HG02973 (cell line): Measurements from ENCODE around the gene HOXC9.

ENCODE experiments used
- ATAC-seq: cut with Tn5 transposase; IDR thresholded peaks from one replicate; pipeline ENCODE4 v1.9.1; 2021; ENCODE audit warnings: moderate library complexity; ENCODE audit not compliant: unreplicated experiment

Gene HOXC9

DNA sequence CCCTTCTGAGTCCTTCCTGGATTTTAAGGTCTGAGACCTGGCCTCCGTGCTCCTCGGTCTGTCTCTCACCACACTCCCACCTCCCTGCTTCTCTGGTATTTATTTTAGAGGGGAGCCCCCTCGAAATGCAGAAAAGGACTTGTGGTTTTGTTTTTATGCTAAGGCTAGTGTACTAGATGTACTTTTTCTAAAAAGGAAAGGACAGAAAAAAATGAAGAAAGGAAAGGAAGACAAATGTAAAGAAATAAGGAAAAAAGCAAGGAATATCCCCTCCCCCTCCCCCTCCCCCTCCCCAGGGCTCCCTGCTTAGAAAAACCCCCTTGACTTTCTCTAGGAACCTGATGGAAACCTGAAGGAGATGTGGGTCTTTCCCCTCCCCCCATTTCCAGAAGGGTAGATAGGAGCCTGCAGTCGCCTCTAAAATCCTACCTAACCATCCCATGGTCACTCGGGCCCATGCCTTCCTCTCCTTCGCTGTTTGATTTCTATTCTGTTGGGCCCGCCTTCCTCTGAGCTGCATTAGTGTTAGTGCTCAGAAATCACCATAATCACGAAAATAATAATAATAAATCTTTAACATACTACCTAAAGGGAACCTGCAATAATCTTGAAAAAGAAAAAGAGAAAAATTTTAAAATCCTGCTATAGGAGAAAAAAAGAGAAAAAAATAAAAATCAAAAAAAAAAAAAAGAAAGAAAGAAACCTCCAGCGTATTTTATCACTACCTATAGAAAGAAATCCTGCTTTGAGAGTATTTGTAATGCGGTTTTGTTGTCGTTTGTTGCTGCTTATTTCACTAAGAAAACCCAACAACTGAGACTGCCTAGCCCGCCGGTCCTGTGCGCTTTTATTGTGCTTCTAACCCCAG is 11.9 kb downstream of the HOXC9 start:
- ATAC-seq, result no peak

DNA sequence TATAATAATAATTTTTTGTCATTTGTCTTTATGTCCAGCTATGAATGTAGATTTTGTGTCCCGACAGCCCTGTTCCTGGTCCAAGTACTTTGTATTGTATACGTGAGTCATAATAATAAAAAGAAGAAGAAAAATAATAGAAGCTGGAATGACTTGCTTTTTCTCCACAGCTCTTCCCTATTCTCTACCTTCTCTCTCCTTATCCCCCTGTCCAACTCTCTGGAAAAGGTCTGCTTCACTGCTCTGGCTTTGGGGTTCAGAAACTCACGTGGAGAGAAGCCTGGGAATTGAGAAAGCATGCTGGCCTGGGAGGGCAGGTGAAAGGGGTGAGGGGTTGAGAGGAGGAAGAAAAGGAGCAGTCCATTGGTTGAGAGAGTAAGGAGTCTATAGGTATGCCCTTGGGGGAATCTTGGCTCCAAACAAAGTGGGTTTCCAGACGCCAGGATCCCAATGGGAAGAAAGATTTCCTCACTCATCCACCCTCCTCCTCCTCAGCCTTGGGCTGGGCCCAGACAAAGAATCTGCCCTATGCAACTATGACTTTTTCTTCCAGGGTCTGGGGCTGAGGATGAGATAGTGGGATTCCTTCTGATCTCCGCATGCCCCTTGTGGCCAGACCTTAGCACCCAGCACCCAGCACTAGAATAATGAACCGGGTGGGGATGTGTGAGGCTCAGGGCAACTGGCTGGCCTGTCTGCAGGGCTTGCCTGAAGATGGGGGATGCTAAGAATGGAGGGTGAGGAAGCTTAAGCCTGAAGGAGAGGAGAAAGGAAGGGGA is 12.9 kb downstream of the HOXC9 start:
- no peak for ATAC-seq

DNA sequence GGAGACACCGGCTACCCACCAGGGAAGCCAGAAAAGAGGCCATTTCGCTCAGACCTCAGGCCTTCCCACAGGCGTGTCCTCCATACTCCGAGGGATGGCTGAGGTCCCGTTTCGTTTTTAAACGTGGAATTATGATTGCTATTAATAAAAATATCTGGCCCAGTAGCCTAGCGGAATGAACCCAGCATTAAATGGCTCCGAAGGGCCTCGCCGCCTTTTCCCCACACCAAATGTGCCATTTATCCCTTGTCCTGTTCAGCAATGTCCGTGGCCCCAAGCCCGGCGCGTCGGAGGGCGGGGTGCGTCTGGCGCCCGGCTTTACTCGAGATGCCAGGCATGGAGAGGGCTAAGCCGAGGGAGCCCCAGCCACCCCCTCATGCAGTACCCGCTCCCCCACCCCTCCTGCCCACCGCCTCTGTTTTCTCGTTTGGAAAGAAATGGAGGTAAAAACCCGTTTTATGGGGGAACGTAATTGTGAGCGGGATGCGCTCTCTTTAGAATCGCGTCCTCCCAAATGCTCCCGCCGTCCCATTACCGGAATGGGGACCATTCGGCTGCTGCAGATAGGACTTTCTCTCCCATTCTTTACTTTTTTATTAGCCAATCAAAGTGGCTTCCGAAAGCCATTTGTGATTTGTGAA is 14.5 kb downstream of the HOXC9 start:
- ATAC-seq, result no peak

DNA sequence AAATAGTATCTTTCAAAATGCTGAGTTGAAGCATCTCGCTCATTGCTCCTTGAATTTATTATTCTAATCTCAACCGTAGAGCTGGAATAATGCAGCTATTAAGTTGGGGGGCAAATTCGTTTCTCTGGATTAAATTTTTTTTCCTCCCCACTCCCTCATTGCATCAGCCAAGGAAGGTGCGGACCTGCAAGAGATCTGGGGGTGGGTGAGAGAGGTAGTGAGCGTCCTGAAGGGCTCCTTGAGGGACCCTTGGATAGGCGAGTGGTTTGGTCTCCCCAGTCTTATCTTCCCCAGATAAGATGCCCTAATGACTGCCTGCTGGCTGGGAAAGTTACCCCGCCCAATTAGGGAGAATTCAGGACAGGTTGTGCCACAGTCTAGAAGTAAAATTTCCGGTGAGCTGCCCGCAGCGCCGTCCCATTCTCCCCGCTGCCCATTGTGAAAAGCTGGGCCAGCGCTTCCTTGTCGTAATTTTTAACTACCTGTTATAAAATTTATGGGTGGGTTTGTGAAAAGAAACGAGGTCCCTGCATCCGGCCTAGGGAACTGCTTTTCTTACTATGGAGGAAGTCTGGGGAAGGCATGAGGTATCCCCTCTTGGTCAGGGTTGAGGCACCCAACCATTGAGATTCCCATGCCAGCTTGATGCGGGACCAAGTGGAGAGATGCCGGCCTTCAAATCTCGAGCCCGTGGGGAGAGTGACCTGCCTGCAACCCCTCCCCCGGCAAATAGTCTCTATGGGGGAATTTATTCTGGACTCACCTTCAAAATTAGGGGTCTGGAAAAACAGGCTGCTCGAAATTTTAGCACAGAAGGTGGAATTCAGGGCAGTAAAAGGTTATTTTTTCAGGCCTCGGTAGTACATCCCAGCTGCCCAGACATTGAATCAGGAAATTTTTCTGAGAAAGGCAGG is 15.3 kb downstream of the HOXC9 start:
- ATAC-seq, result no peak

DNA sequence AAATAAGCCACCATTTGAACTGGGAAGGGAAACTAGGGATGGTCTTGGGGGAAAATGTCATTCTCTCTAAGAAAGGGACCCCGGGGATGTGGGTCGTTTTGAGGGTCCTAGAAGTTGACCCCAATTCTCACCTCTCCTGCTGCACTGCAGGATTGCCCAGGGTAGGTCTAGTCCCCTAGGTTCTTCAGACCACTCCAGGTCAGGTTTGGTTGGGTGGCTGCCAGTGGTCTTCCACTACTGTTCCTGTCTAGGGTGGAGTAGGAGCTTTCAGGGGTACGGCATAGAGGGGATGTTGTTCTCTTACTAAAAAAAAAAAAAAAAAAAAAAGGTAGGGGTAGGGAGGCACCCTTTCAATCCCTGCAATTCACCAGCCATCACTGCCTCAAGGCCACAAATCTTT is 16.1 kb downstream of the HOXC9 start:
- no peak for ATAC-seq

DNA sequence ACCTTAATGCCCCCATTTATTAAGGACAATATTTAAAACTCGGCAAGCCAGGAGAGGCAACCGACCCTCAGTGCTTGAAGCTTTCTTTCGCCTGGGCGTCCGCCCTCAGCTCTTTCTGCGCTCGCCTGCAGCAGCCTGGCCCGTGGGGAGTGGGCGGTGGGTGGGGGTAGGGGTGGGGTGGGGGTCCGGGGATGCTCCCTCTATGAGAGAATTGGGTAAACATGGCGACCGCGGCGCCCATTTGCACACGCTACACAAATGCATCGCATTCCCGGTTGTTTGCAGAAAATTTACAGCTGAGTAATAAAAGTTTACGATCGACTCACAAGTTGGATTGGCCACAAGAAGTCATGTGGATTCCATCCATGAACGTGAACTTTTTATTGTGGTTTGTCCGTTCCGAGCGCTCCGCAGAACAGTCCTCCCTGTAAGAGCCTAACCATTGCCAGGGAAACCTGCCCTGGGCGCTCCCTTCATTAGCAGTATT is 16.6 kb downstream of the HOXC9 start:
- no peak for ATAC-seq

DNA sequence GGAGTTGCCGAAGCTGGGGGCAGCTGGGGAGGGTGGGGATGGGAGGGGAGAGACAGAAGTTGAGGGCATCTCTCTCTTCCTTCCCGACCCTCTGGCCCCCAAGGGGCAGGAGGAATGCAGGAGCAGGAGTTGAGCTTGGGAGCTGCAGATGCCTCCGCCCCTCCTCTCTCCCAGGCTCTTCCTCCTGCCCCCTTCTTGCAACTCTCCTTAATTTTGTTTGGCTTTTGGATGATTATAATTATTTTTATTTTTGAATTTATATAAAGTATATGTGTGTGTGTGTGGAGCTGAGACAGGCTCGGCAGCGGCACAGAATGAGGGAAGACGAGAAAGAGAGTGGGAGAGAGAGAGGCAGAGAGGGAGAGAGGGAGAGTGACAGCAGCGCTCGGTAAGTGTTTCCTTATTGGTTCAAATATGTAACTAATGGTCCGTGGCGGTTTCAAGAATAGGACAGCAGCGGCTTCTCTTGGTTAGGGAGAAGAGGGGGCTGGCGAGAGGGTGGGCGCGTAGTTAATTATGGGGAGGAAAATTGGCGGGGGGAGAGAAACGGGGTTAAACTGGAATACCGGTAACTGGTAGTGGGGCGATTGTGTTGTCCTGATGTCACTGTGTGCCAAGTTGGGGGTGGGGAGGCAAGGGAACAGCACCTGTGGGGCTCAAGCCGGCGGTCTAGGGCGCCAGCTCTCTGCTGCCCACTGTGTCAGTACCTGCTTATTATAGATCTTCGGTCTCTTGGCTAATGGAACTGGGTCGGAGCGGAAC is 17.2 kb downstream of the HOXC9 start:
- peak; percentile 34 for ATAC-seq

DNA sequence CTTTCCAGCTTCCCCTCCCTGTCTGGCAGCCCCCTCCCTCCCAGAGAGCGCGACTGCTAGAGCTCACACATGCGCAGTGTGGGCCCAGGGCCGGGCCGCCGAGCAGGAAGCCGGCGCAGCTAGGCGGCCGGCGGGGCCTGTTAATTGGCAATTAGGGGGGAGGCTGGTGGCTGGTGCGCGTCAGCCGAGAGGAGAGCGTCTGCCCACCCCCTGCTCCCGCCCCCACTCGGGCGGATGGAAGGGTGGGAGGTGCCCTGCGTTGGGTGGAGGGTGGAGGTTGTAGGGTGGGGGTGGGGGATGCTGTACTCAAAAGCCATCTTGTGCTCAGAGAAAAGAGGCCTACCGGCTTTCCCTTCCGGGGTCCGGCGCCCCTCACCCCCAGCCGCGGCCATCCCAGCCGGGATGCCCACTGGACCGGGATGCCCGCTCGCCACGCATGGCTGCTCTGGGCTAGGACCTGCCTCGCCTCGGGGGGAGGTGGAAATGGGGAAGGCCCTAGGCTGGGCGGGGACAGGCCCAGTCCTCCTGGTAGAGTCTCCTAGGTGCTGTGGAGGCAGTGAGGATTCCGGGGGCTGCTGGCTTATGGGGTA is 18.0 kb downstream of the HOXC9 start:
- peak; percentile 56 for ATAC-seq

DNA sequence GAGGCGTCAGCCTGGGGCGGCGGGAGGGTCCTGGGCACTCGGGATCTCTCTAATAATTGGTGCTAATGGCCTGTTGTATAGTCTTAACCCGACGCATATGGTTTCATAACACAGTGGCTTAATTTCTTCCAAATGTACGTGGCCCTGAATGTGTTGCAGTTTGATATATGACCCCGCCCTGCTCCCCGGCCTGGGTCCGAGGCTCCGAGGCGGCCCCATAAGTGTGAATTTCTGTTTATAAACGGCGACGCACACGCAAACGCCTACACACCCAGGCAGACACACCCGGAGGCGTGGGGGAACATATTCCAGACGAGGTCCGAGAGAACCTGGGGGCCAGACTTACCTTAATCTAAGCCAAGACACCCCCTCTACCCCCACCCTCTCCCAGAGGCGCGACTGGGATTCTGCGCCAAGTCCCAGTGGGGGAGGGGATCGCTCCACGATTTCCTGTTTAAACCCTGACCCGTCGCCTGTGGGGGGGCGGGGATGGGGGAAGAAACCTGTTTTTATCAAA is 18.6 kb downstream of the HOXC9 start:
- ATAC-seq, result no peak

DNA sequence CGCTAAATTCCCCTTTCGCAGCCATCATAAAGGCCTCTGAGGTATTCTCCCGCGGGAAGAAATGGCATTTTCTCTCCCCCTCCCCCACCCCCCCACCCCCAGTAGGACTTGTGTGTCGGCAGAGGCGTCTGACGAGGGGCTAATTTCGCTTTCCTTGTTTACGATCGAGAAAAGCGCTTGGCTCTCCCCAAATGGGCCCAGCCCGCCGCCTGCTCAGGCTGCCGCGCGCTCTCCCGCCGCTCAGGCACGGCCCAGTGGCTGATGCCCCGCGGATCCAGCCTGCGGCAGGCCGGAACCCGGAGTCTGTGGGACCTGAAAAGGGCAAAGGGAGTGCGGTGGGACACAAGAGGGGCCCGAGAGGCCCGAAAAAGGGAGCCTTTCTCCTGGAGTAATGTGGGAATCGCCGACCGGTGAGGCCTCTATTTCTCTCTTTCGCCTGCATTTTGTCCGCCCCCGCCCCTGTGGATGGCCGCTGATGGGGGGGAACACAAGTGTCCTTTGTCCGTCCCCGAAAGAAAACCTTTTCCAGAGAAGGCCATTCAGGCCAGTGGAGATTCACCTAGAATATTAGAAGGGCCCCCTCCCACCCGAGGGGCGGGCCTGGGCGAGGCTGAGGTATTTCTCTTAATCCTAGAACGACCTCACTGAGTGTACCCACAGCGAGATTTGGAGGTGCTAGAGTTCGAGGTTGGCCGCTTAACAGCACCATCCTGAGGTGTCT is 19.3 kb downstream of the HOXC9 start:
- ATAC-seq, result no peak

DNA sequence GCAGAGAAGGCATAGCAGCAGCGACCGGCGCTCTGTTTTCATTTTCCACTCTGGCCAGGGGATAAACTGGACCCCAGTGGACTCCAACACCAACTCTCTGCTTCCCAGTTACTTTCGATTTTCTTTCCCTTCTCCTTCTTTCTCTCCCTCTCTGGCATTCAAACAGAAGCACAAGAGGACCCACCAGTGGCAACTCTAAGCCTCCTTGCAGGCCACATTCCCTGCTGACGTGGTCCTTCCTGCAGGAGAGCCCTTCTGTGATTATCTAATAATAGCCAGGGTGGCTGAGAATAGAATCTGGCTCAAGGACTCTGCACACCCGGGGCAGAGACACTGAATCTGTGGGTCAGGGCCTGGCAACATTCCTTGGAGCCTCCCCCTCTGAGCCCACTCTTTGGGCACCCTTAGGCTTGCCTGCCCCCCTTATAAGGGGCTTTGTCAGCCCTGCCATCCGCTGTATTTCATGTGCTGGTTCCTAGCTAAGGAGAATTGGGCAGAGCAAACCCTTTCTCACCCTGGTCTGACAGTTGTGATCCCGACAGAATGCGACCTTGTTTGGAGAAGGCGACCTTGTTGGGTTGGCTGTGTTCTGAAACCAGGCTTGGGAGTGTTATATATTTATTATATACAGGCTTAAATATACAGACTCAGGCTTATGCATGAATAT is 20.1 kb downstream of the HOXC9 start:
- no peak for ATAC-seq

DNA sequence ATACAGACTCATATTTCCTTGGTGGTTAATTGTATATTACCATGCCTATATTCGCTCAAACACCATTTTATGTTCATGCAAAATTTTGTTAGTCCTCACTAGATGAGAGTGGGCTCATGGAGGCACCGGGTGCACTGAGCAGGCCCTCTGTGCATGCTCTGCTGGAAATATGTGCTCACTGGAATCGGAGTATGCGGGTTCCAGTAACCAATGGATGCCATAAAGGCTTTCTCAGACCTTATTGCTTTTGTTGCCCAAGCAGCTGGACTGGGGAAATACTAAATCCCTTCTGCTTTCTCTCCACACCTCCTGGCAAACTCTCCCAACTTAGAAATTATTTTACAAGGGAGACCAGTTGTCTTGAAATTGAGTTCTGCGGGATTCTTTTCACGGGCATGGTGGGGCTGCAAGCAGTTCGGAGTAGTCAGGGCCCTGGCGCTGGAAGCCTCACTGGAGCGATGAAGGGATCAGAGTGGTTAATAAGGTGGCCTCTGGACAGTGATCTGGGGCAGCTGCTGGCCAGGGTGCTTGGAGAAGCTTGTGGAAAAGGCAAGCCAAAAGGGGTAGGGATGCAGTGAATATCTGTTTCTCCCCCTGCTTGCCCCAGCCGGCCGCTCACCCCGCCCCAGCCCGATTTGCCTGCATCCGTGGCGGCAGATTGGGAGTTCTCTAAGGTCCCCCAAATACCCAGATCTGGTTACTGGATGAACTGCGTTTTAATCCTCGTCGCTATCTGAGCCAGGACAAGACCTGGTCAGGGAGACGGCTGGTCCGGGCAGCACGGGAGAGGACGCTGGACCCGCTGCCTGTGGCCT is 20.8 kb downstream of the HOXC9 start:
- no peak for ATAC-seq

DNA sequence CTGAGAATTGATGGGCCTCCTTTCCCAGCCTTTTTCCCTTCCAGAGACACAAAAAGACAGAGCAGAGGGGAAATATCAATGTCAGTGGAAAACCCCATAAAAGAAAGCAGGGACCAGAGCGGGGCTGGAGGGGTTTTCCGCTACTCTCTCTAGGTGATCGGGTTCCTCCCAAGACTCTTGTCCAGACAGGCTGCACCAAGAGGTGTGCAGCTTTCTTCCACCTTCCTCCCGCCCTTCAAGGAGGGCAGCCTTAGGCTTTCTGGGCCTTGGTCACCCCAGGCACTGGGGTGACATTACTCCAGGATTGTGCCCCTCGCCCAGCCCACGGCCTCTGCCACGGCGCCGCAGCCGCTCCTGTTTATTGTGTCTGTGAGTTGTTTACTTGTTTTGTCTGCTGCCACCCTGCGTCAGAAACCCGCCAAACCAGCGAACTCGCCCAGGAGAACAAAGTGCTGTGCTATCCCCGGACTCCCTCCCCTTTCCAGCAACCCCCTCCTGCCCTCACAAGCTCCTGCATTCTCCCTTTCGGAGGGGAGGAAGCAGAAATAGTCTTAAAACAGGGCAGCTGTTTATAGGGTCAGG is 21.6 kb downstream of the HOXC9 start:
- no peak for ATAC-seq

DNA sequence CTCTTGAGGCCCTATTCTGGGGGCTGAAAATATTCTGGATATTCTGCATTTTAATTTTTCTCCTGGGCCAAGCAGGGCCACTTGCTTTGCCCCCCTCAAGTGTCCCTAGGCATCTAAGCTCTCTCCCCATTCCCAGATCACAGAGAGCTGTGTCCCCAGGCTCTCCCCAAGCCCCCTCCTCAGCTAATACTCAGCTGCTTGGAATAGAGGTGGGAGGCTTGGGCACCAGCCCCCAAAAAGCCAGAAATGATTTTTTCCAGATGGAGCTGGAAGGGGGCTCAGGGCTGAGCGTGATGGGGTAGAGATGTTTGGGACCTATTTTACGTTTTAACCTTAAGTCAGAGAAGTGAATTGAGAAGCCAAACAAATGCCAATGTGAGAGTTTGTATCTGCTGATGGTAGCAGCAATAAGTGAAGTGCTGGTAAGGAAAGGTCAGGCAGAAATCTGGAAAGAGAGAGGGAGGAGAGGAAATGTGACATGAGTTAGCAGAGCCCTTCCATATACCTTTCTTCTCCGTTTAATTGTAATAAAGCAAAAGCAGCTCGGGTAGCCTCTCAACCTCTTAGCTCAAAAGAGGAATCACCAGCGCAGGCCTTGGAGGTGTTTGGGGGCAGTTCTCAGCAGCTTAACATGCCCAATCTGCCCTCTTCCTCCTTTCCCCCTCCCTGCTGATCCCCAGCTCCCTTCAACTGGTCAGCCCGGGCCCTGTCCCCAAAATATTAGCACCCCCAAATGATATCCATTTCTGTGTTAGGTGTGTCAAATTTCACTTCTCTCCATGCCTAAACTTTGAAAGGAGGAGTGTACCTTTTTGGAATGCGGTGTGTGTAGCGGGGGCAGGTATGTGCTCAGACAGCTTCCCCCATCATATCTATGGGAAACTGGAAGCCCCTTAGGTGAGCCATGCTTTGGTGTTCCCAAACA is 23.3 kb downstream of the HOXC9 start:
- ATAC-seq, result no peak

DNA sequence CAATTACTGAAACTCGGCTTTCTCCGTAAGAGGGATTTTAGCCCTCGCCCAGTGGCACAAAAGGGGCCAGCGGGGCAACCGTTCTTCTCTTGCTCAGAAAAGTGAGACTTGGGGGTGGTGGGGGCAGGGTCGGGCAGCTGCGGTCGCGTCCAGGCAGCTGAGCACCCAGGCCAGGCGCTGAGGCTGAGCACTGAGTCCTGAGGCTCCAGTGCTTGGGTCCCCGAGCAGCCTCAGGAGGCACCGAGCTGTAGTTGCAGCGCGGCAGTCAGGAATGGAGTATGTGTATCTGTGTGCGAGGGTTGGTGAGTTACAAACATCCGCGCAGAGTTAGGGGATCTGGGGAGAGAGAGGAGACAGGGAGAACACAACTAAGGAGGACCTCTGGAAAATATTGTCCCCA is 24.2 kb downstream of the HOXC9 start:
- no peak for ATAC-seq
